H1 (cell line): ENCODE results near the gene MGST2. TPM values are rescaled to one million over a fixed set of nuclear protein-coding genes. Genes with fewer than 3 reads are reported as not detected.

ENCODE experiments used
- CTCF ChIA-PET: fragments of 300-600 bp; sonication (Branson Sonifier 250); formaldehyde crosslinking; loops from one replicate; lab custom pipeline; 2021; ENCODE audit not compliant: partially characterized antibody; lab: Charles Lee
- POLR2A ChIA-PET: fragments of 300-600 bp; sonication (Branson Sonifier 250); formaldehyde crosslinking; loops from one replicate; lab custom pipeline; 2021; ENCODE audit warnings: inconsistent platforms; ENCODE audit not compliant: partially characterized antibody; lab: Charles Lee
- DNase-seq, 2 experiments: peaks; one replicate each; pipeline versions ENCODE4 v3.0.0 to v3.0.0-alpha.2; 2010 to 2022; ENCODE audit warnings: low spot score in 2 of 2, low read depth in 1 of 2, mixed read lengths in 1 of 2
- FAIRE-seq: peaks from 2 replicates; lab custom pipeline; 2011; peaks lifted over from hg19 to GRCh38; lab: Jason Lieb, UNC
- H2AFZ ChIP-seq: 2 replicates; pipeline ENCODE4 v1.8.1; 2012; ENCODE audit warnings: low read length, inconsistent platforms
- H2AK5ac ChIP-seq: 2 replicates; pipeline ENCODE4 v1.6.1; 2013; ENCODE audit warnings: low read depth, low read length
- H2BK120ac ChIP-seq: replicated peaks from 2 replicates; pipeline ENCODE3; 2013; ENCODE audit warnings: low read depth, low read length, inconsistent platforms
- H2BK12ac ChIP-seq: 2 replicates; pipeline ENCODE4 v1.6.1; 2013; ENCODE audit warnings: low read depth, low read length
- H2BK15ac ChIP-seq: 2 replicates; pipeline ENCODE4 v1.6.1; 2013; ENCODE audit warnings: low read length
- H2BK20ac ChIP-seq: 2 replicates; pipeline ENCODE4 v1.6.1; 2013; ENCODE audit warnings: low read length
- H2BK5ac ChIP-seq: 2 replicates; pipeline ENCODE4 v1.6.1; 2013; ENCODE audit warnings: low read depth, low read length
- H3K14ac ChIP-seq: 2 replicates; pipeline ENCODE4 v1.6.1; 2013; ENCODE audit warnings: inconsistent platforms; ENCODE audit not compliant: insufficient read length
- H3K18ac ChIP-seq: 2 replicates; pipeline ENCODE4 v1.6.1; 2013; ENCODE audit warnings: low read length; ENCODE audit errors: extremely low read depth
- H3K23ac ChIP-seq: 2 replicates; pipeline ENCODE4 v1.6.1; 2013; ENCODE audit warnings: inconsistent platforms; ENCODE audit not compliant: insufficient read length
- H3K23me2 ChIP-seq: 2 replicates; pipeline ENCODE4 v1.6.1; 2013; ENCODE audit warnings: low read depth, low read length
- H3K27ac ChIP-seq: 2 replicates; pipeline ENCODE4 v1.6.1; 2011; ENCODE audit warnings: low read depth, low read length, inconsistent platforms
- H3K27me3 ChIP-seq, 4 experiments: replicated peaks in 1 of 4; 1 replicate in 1 of 4; 2 replicates in 3 of 4; pipeline versions ENCODE4 v1.6.1 to v1.8.1; 2011 to 2013; ENCODE audit warnings: low read length in 3 of 4, mild to moderate bottlenecking in 3 of 4, inconsistent platforms in 2 of 4, mixed read lengths in 2 of 4, moderate library complexity in 1 of 4; ENCODE audit not compliant: control insufficient read depth in 3 of 4, insufficient read depth in 3 of 4; ENCODE audit errors: extremely low read depth in 1 of 4
- H3K36me3 ChIP-seq, 4 experiments: 2 replicates each; pipeline versions ENCODE4 v1.6.1 to v1.8.1; 2011 to 2013; ENCODE audit warnings: mild to moderate bottlenecking in 4 of 4, low read length in 3 of 4, moderate library complexity in 2 of 4, control low read depth in 1 of 4, inconsistent platforms in 1 of 4; ENCODE audit not compliant: insufficient read depth in 4 of 4, control insufficient read depth in 2 of 4
- H3K4ac ChIP-seq: replicated peaks from 2 replicates; pipeline ENCODE3; 2013; ENCODE audit warnings: low read length, low read depth, mixed read lengths, inconsistent platforms; ENCODE audit not compliant: insufficient read length
- H3K4me1 ChIP-seq, 4 experiments: replicated peaks in 1 of 4; 1 replicate in 1 of 4; 2 replicates in 3 of 4; pipeline versions ENCODE4 v1.6.1 to v1.8.1; 2011 to 2013; ENCODE audit warnings: low read length in 3 of 4, inconsistent platforms in 2 of 4, mixed read lengths in 1 of 4; ENCODE audit not compliant: insufficient read depth in 4 of 4, control insufficient read depth in 3 of 4
- H3K4me2 ChIP-seq, 2 experiments: 2 replicates each; pipeline versions ENCODE4 v1.6.1 to v1.8.1; 2011 to 2013; ENCODE audit warnings: low read depth in 2 of 2, low read length in 2 of 2, control low read depth in 1 of 2, inconsistent platforms in 1 of 2, mild to moderate bottlenecking in 1 of 2; ENCODE audit not compliant: insufficient read depth in 1 of 2
- H3K4me3 ChIP-seq, 4 experiments: fragments of 200-600, 300-600 bp in 1 of 4; sonication (generic), shearing (Covaris generic), sonication (Bioruptor Twin) in 1 of 4; 2 replicates each; pipeline versions ENCODE4 v1.5.1 to v1.8.1; 2011 to 2016; ENCODE audit warnings: low read length in 4 of 4, low read depth in 3 of 4, control low read depth in 2 of 4, inconsistent platforms in 2 of 4, mild to moderate bottlenecking in 2 of 4, mixed read lengths in 1 of 4, moderate library complexity in 1 of 4; ENCODE audit not compliant: insufficient read depth in 2 of 4; ENCODE audit errors: extremely low read depth in 1 of 4
- H3K56ac ChIP-seq: replicated peaks from 2 replicates; pipeline ENCODE3; 2013; ENCODE audit warnings: low read depth, mild to moderate bottlenecking, mixed read lengths, low read length, inconsistent platforms; ENCODE audit not compliant: insufficient read length
- H3K79me1 ChIP-seq: 2 replicates; pipeline ENCODE4 v1.6.1; 2013; ENCODE audit warnings: low read depth, low read length, control low read depth
- H3K79me2 ChIP-seq, 2 experiments: 2 replicates each; pipeline versions ENCODE4 v1.6.1 to v1.8.1; 2012 to 2013; ENCODE audit warnings: low read length in 2 of 2, mild to moderate bottlenecking in 2 of 2, inconsistent platforms in 1 of 2; ENCODE audit not compliant: insufficient read depth in 2 of 2, control insufficient read depth in 1 of 2
- H3K9ac ChIP-seq, 4 experiments: replicated peaks in 1 of 4; 1 replicate in 1 of 4; 2 replicates in 3 of 4; pipeline versions ENCODE4 v1.6.1 to v1.8.1; 2011 to 2013; ENCODE audit warnings: low read depth in 3 of 4, low read length in 3 of 4, control low read depth in 2 of 4, mild to moderate bottlenecking in 2 of 4, moderate library complexity in 2 of 4, inconsistent platforms in 1 of 4; ENCODE audit errors: extremely low read depth in 1 of 4
- H3K9me3 ChIP-seq, 2 experiments: 2 replicates each; pipeline versions ENCODE4 v1.6.1 to v1.8.1; 2012 to 2013; ENCODE audit warnings: mild to moderate bottlenecking in 2 of 2, moderate library complexity in 2 of 2, control low read depth in 1 of 2, inconsistent platforms in 1 of 2, low read depth in 1 of 2, low read length in 1 of 2, mixed read lengths in 1 of 2; ENCODE audit not compliant: insufficient read depth in 2 of 2
- H4K20me1 ChIP-seq, 2 experiments: replicated peaks in 1 of 2; 2 replicates each; pipeline versions ENCODE3 to v1.8.1; 2011 to 2013; ENCODE audit warnings: inconsistent platforms in 2 of 2, low read length in 2 of 2, mild to moderate bottlenecking in 1 of 2; ENCODE audit not compliant: insufficient read depth in 2 of 2, control insufficient read depth in 1 of 2
- H4K5ac ChIP-seq: 2 replicates; pipeline ENCODE4 v1.6.1; 2013; ENCODE audit warnings: low read length, low read depth, mixed read lengths, inconsistent platforms; ENCODE audit not compliant: insufficient read length
- H4K8ac ChIP-seq: 2 replicates; pipeline ENCODE4 v1.8.0; 2013; ENCODE audit warnings: mild to moderate bottlenecking, moderate library complexity, low read length, inconsistent platforms; ENCODE audit not compliant: insufficient read depth; ENCODE audit errors: extremely low read depth
- H4K91ac ChIP-seq: replicated peaks from 2 replicates; pipeline ENCODE3; 2013; ENCODE audit warnings: low read length, mixed read lengths, inconsistent platforms; ENCODE audit not compliant: insufficient read length
- CBX8 ChIP-seq: fragments of 300-800, 300-1000 bp; sonication (generic); IDR thresholded peaks from 2 replicates; pipeline ENCODE4 v1.7.1; 2016; ENCODE audit warnings: low read depth, low read length, borderline replicate concordance
- EP300 ChIP-seq, 2 experiments: IDR thresholded peaks; 1 replicate in 1 of 2; 2 replicates in 1 of 2; pipeline ENCODE4 v1.6.1; 2011 to 2012; ENCODE audit warnings: low read depth in 2 of 2, low read length in 2 of 2, mild to moderate bottlenecking in 2 of 2, borderline replicate concordance in 1 of 2, inconsistent platforms in 1 of 2, moderate library complexity in 1 of 2
- EZH2 ChIP-seq: fragments of 200-600 bp; sonication (generic); IDR thresholded peaks from 2 replicates; pipeline ENCODE4 v1.7.1; 2012; ENCODE audit warnings: low read depth, mild to moderate bottlenecking, moderate library complexity, low read length, inconsistent platforms; ENCODE audit not compliant: severe bottlenecking
- FOSL1 ChIP-seq: IDR thresholded peaks from 2 replicates; pipeline ENCODE4 v1.6.1; 2011; ENCODE audit warnings: mild to moderate bottlenecking, low read depth, low read length, moderate library complexity; ENCODE audit not compliant: insufficient read depth
- JUND ChIP-seq: IDR thresholded peaks from 2 replicates; pipeline ENCODE4 v1.6.1; 2011; ENCODE audit warnings: mild to moderate bottlenecking, improper control_type of control experiment, low read length
- KDM5A ChIP-seq: fragments of 200-600 bp; IDR thresholded peaks from 2 replicates; pipeline ENCODE4 v1.7.1; 2012; ENCODE audit warnings: mild to moderate bottlenecking, low read length, inconsistent platforms, mixed read lengths
- PHF8 ChIP-seq: fragments of 200-600 bp; sonication (generic); conservative IDR thresholded peaks from 2 replicates; pipeline ENCODE4 v1.7.1; 2012; ENCODE audit warnings: low read depth, mild to moderate bottlenecking, inconsistent platforms, low read length, moderate library complexity
- WGBS, 2 experiments: shearing (Covaris generic) in 1 of 2; methylation state at CpG; one replicate each; pipeline versions ENCODE4 v1.1.6 to v1.1.7; 2013 to 2015; ENCODE audit warnings: low lambda C conversion rate in 2 of 2, mixed read lengths in 2 of 2, inconsistent platforms in 1 of 2, low coverage in 1 of 2, missing lambda C conversion rate in 1 of 2; ENCODE audit not compliant: insufficient replicate concordance in 2 of 2, insufficient coverage in 1 of 2, insufficient read length in 1 of 2; ENCODE audit errors: extremely low coverage in 1 of 2, missing lambda C conversion rate in 1 of 2; 5-methylcytosine and 5-hydroxymethylcytosine counted together
- polyA plus RNA-seq, 7 experiments: library from polyadenylated mRNA; depleted of rRNA in 3 of 7; stranded (reverse) in 5 of 7; unstranded in 2 of 7; fragments of >200 nt in 5 of 7; fragments of 200-250 nt in 2 of 7; gene quantifications; 1 replicate in 5 of 7; 2 replicates in 1 of 7; 4 replicates in 1 of 7; pipeline versions ENCODE4 v1.2.1 to v1.2.3, GENCODE V29; 2011 to 2013; ENCODE audit warnings: missing spikeins in 2 of 7, mixed read lengths in 2 of 7
- total RNA-seq: library from RNA; stranded (reverse); fragmentation: NEBNext Ultra II Directional; extraction: Animal tissue kit (Norgen Biotek cat#: 25700); gene quantifications from 2 replicates; pipeline ENCODE4 v1.2.1, GENCODE V29; 2021
- TF ChIP-seq, protein P1 (sequence below): IDR thresholded peaks from 2 replicates; pipeline ENCODE4 v1.6.1; 2012; ENCODE audit warnings: inconsistent platforms

MGST2 gene
- total and polyA plus RNA-seq, 2 of the 8 experiments (the other 6 are each of a cell fraction or from before 2014, with no cell fraction given), result 8.0 to 13.6 TPM

DNA sequence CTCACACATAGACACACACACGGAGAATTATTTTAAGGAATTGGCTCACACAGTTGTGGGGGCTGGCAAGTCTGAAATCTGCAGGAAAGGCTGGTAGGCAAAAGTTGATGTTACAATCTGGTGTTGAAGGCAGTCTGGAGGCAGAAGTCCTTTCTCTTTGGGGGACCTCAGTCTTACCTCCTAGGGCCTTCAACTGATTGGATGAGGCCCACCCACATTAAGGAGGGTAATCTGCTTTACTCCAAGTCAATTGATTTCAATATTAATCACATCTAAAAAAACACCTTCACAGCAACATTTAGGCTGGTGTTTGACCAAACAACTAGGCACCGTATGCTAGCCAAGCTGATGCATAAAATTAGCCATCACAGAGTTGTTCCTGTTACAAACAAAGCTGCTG lies 10.7 kb downstream of the MGST2 start:
- Histone ChIP-seq H2BK20ac (no peak overlapping the region), H3K18ac (no peak overlapping the region), H4K91ac (no peak overlapping the region), H3K4me2 (no peak overlapping the region), H3K27me3 (no peaks in the 10 kb centered on the region), H2AFZ (no peak overlapping the region), H2BK12ac (no peak overlapping the region), H2BK5ac (no peak overlapping the region), H2BK120ac (no peak overlapping the region), H2AK5ac (no peak overlapping the region), H3K23me2 (no peaks in the 10 kb centered on the region), H3K79me1 (no peaks in the 10 kb centered on the region), H3K14ac (no peak overlapping the region), H3K36me3 (no peaks in the 10 kb centered on the region), H4K5ac (no peak overlapping the region), H3K4ac (no peak overlapping the region), H3K56ac (no peak overlapping the region), H3K4me1 (peaks cover 0 to 5% (median 2%) of the 10 kb centered on the region in 4 experiments; a peak in 2 of 7 replicates), H3K9me3 (no peaks in the 10 kb centered on the region), H3K9ac (no peak overlapping the region), H3K79me2 (no peaks in the 10 kb centered on the region), H3K23ac (no peak overlapping the region), H3K27ac (no peak overlapping the region), H4K20me1 (no peaks in the 10 kb centered on the region), H2BK15ac (no peak overlapping the region), H3K4me3 (no peak overlapping the region), H4K8ac (no peak overlapping the region)
- POLR2A ChIA-PET, result no interaction called here
- TF ChIP-seq EZH2, result no peak
- TF ChIP-seq PHF8, result no peak
- TF ChIP-seq, protein P1, sequence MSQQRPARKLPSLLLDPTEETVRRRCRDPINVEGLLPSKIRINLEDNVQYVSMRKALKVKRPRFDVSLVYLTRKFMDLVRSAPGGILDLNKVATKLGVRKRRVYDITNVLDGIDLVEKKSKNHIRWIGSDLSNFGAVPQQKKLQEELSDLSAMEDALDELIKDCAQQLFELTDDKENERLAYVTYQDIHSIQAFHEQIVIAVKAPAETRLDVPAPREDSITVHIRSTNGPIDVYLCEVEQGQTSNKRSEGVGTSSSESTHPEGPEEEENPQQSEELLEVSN, result no peak
- TF ChIP-seq CBX8, result no peak
- no peak for TF ChIP-seq FOSL1
- no peak for TF ChIP-seq EP300 (IDR thresholded peaks at IDR 0.05; ENCODE audit: borderline replicate concordance in 1 of 2, low read depth in 2 of 2, low read length in 2 of 2)
- no peak for TF ChIP-seq KDM5A
- no peak for TF ChIP-seq JUND
- WGBS, 2 experiments, result 87% methylated on average over 2 of the region's 2 CpGs; no CpG with 5 or more reads in 1 of the 2 experiments
- DNase-seq, result no peak
- FAIRE-seq, result no peak
- CTCF ChIA-PET, result interaction anchor here (1.6 kb wide), 1 partner anchor 20 kb away, joined by 6 read pairs; no protein-coding TSS in a partner anchor
